ENCODE data around the gene DOCK6.

DNA sequence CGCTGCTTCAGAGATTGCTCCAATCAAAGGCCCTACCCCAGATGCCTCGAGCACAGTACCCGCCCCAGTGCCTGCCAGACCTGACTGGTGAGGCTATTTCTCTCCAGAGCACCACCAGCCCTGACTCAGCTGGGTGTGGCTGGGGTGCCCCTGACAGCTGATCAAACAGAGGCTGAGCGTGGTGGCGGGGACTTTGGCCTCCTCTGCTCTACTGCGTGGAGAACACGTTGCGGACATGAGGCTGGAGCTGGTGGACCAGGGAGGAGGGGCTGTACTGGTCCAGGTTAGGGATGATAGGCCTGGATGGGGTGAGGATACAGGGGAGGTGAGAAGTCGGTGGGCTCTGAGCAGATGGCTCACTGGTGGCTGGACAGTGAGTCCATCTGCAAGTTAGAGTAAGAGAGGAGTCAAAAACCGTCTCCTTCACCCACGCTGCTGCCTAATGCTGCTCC, 3.5 kb upstream of the DOCK6 start:
- TF ChIP-seq, protein P1, sequence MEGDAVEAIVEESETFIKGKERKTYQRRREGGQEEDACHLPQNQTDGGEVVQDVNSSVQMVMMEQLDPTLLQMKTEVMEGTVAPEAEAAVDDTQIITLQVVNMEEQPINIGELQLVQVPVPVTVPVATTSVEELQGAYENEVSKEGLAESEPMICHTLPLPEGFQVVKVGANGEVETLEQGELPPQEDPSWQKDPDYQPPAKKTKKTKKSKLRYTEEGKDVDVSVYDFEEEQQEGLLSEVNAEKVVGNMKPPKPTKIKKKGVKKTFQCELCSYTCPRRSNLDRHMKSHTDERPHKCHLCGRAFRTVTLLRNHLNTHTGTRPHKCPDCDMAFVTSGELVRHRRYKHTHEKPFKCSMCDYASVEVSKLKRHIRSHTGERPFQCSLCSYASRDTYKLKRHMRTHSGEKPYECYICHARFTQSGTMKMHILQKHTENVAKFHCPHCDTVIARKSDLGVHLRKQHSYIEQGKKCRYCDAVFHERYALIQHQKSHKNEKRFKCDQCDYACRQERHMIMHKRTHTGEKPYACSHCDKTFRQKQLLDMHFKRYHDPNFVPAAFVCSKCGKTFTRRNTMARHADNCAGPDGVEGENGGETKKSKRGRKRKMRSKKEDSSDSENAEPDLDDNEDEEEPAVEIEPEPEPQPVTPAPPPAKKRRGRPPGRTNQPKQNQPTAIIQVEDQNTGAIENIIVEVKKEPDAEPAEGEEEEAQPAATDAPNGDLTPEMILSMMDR (optimal IDR thresholded peaks at IDR 0.05 in 1 of 3, IDR thresholded peaks at IDR 0.05 in 1 of 3, conservative IDR thresholded peaks at IDR 0.05 in 1 of 3; ENCODE audit: extremely low read depth in 1 of 3, insufficient read depth in 2 of 3, low read length in 3 of 3), result no peak
- no peak for TF ChIP-seq EZH2 (IDR thresholded peaks at IDR 0.05; ENCODE audit: low read length)

Data from keratinocyte (primary cell).